ENCODE measurements around the gene POLR1A. TPM values are rescaled to one million over a fixed set of nuclear protein-coding genes. Genes with fewer than 3 reads are reported as not detected.

Gene POLR1A
- total RNA-seq, 1 experiment from 2014 or later, result 47.5 TPM

DNA sequence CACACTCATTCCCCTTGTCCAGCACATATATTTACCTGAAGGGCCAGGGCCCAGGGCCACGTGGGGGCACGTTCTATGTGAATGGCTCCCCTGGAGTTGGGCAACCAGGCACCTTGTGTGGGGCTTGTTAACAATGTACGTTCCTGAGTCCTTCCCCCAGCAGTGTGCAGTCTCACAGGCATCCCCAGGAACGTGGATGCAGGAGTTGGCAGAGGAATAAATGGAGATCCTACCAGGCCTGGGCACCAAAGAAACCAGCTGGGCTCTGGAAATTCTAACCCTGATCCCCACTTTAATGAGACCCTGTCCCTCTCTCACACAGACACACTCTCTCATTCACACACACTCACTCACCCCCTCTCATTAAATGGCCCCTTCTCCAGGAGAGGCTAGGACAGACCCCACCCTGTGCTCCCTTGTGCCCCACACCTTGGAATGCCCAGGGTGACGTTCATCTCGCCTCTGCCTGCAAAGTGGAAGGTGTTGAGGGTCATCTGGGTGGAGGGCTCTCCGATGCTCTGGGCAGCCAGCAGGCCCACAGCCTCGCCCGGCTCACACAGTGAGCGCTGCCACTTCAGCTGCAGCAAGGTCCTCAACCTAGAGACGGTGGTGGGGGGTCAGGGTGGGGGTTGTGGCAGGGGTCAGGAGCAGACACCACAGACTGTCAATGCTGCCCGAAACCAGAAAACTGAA lies 65.6 kb downstream of the POLR1A start:
- TF ChIP-seq SP1 (CRISPR knock-in tag; conservative IDR thresholded peaks at IDR 0.05), result no peak
- no peak for TF ChIP-seq E2F5 (CRISPR knock-in tag; IDR thresholded peaks at IDR 0.05)
- TF ChIP-seq JUN (CRISPR knock-in tag; IDR thresholded peaks at IDR 0.05), result no peak
- TF ChIP-seq SMAD3 (CRISPR knock-in tag; IDR thresholded peaks at IDR 0.05; ENCODE audit: borderline replicate concordance), result no peak
- TF ChIP-seq NR1H2 (CRISPR knock-in tag; IDR thresholded peaks at IDR 0.05), result no peak
- no peak for TF ChIP-seq ZBTB43 (CRISPR knock-in tag; IDR thresholded peaks at IDR 0.05)
- TF ChIP-seq, protein P1, sequence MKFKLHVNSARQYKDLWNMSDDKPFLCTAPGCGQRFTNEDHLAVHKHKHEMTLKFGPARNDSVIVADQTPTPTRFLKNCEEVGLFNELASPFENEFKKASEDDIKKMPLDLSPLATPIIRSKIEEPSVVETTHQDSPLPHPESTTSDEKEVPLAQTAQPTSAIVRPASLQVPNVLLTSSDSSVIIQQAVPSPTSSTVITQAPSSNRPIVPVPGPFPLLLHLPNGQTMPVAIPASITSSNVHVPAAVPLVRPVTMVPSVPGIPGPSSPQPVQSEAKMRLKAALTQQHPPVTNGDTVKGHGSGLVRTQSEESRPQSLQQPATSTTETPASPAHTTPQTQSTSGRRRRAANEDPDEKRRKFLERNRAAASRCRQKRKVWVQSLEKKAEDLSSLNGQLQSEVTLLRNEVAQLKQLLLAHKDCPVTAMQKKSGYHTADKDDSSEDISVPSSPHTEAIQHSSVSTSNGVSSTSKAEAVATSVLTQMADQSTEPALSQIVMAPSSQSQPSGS (CRISPR knock-in tag; IDR thresholded peaks at IDR 0.05; ENCODE audit: borderline replicate concordance, low read depth), result no peak
- no peak for TF ChIP-seq EMX1 (CRISPR knock-in tag; IDR thresholded peaks at IDR 0.05)
- H3K36me3 Mint-ChIP-seq, result peaks cover 56% of the 10 kb centered on the region
- no peaks in the 10 kb centered on the region for H3K9me3 Mint-ChIP-seq
- H3K27me3 Mint-ChIP-seq (ENCODE audit: low read depth), result no peaks in the 10 kb centered on the region
- no peak overlapping the region for H3K27ac Mint-ChIP-seq
- no peak for DNase-seq (ENCODE audit: low spot score)
- peaks cover 13% of the 10 kb centered on the region for H3K4me1 Mint-ChIP-seq
- ATAC-seq, result no peak
- CTCF ChIA-PET, result no interaction called here
- POLR2A ChIA-PET, result interaction anchor here (0.5 kb wide), 1 partner anchor 601 kb away, joined by 3 read pairs; no protein-coding TSS in a partner anchor
- no peak overlapping the region for H3K4me3 Mint-ChIP-seq

DNA sequence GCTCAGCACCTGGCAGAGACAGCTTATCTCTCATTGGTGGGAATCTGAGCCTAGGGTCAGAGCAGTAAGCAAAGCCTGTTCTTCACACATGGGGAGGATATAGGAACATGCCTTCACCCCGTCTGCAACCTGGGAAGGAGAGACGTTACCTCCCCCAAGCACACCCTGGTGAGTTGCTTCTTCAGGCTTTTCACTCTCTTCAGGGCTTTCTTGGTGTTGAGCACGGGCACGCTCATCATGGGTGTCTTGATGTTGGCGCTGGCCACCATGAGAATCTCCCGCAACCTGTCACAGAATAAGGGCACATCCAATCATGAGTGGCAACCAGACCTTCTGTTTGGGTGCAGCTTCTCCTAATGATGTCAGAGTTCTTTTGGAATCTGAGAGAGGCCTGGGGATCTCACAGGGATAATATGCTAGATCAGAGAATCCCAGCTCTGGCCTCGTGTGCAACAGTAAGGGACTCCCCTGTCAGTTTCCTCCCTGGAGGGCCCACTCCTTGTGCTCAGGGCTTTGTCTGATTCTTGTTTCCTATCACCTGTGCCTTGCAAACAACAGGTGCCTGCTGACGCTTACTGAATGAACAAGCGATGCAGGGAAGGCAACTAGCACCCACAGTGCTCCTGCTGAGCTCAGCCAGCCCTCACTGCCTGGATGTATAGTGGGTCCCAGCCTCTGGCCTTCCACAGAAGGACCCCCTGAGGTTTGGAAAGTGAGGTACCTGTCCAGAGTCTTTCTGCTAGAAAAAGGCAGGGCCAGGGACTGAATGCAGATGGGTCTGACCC lies 66.3 kb downstream of the POLR1A start:
- no peak overlapping the region for H3K4me3 Mint-ChIP-seq
- H3K9me3 Mint-ChIP-seq, result no peaks in the 10 kb centered on the region
- TF ChIP-seq CDX4 (CRISPR knock-in tag; IDR thresholded peaks at IDR 0.05; ENCODE audit: borderline replicate concordance), result no peak
- no peak for TF ChIP-seq ATF1 (CRISPR knock-in tag; IDR thresholded peaks at IDR 0.05)
- TF ChIP-seq ATF6 (CRISPR knock-in tag; IDR thresholded peaks at IDR 0.05), result no peak
- no peak for TF ChIP-seq ZNF138 (CRISPR knock-in tag; conservative IDR thresholded peaks at IDR 0.05)
- TF ChIP-seq ZNF317 (CRISPR knock-in tag; IDR thresholded peaks at IDR 0.05; ENCODE audit: borderline replicate concordance, low read depth), result no peak
- no peak for TF ChIP-seq NFYB (CRISPR knock-in tag; conservative IDR thresholded peaks at IDR 0.05; ENCODE audit: low read depth)
- no peak for TF ChIP-seq FOXJ3 (CRISPR knock-in tag; IDR thresholded peaks at IDR 0.05; ENCODE audit: borderline replicate concordance)
- TF ChIP-seq ZNF423 (CRISPR knock-in tag; IDR thresholded peaks at IDR 0.05), result no peak
- no peak overlapping the region for H3K27ac Mint-ChIP-seq
- ChIA-PET POLR2A (no interaction called here), CTCF (interaction anchor here (1.0 kb wide), 1 partner anchor 212 kb away, joined by 3 read pairs; no protein-coding TSS in a partner anchor)
- H3K36me3 Mint-ChIP-seq, result peaks cover 50% of the 10 kb centered on the region
- no peak for DNase-seq (ENCODE audit: low spot score)
- no peaks in the 10 kb centered on the region for H3K27me3 Mint-ChIP-seq (ENCODE audit: low read depth)
- no peak for ATAC-seq
- H3K4me1 Mint-ChIP-seq, result peaks cover 13% of the 10 kb centered on the region
